ENCODE data around the gene CCDC88A. TPM values are rescaled to one million over a fixed set of nuclear protein-coding genes. Genes with fewer than 3 reads are reported as not detected.
"Not testable (repeated sequence)": the region's sequence is repeated elsewhere in the genome, so short reads cannot be mapped to it uniquely, and the experiment has no call there.

The CCDC88A gene
- total RNA-seq: 53.1 and 99.4 TPM in 2 replicates
- 8.9 TPM for polyA plus RNA-seq (2012)

DNA sequence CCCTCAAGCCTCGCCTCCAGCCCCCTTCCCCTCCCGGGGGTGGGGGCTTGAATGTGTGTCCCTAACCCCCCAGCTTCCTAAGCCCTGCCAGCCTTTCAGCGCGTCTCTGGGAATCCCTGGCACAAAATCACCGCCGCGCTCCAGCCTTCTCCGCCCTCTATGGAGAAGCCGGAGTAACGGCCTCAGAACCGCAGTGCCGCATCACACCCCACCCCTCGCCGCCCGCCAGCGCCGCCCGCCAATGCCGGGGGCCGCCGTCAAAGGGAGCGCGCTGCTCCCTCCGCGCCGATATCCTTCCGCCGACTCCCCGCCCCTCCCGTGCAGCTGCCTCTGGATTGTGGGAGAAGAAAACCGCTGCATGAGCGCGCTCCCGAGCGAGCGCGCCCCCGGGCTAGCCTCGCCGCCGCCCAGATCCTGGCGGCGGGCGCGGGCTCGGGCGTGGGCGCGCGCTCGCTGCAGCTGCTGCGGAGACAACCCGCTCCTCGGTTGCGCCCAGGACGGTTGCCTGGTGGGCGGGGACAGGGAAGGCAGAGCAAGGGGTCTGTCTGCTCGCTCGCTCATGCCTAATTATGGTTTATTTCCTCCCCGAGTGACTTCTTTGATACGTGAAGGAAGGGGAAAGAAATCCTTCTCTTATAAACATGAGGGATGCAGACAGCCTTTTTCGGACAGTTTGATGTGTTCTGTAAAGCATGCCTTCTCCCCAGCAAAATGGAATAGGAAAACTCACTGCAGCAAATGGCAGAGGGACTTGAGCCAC, at the start of gene CCDC88A:
Gene CCDC88A (minus strand): TSS at position 178 of the 760 bp plus-strand sequence. CDS start 777 bp downstream, outside the sequence.
- DNase-seq (ENCODE audit: low read depth): peak; percentile 98

DNA sequence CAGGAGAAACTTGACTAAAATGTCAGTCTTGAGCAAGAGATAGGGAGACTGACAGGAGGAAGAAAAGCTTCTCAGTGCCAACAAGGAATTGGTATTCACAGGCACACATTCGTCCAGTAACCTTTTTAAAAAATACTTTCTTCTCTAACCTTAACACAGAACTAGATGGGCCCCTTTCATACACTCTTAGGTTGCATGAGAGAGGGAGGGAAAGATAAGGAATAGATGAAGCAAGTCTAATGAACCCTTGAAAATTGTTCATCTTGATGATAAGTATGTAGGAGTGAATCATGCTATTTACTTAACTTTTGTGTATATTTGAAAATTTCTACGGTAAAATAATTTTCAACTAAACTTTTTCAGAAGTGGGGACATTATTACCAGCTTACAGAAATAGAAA, 42.0 kb upstream of the CCDC88A start:
- no peak for DNase-seq (ENCODE audit: low read depth)

- DNase-seq (ENCODE audit: low read depth): peak; percentile 12
These were observed 40.9 kb upstream of the CCDC88A start for GRCh38 chr2:55460562-55460961.

DNA sequence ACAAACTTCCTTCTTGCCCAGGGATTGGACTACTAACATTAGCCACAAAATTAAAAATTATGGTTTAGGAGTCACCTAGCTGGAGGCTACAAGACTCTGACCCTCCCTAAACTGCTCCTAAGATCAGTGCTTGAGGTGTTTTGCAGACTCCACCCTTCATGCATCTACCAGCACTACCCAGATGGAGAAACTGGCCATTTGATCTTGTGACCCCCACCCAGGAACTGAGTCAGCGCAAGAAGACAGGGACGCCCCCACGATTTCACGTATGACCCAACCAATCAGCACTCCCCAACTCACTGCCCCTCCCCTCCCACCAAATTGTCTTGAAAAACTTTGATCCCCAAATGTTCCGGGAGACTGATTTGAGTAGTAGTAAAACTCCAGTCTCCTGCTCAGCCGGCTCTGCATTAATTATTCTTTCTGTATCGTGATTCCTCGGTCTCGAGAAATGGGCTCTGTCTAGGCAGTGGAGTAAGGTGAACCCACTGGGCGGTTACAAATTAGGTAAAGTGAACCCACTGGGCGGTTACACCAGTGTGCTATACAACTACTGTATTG, 40.1 kb upstream of the CCDC88A start:
- no peak for DNase-seq (ENCODE audit: low read depth)

GRCh38 chr2:55459279-55459678, 39.6 kb upstream of the CCDC88A start:
- no peak for DNase-seq (ENCODE audit: low read depth)

DNA sequence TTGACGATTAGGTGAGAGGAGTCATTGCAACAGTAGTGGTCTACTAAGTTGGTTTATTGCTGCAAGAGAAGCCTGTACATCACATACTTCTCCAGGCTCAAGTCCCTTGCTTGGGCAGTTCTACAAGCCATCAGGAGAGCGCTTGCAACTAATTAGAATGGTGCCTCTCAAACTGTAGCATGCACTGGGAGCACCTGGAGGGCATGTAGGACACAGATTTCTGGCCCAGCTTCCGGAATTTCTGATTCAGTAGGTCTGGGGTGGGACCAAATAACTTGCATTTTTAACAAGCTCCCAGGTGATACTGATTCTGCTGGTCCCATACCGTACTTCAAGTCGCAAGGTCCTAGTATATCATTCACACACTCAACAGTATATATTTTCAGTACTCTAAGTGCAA, 34.5 kb upstream of the CCDC88A start:
- no peak for DNase-seq (ENCODE audit: low read depth)

DNA sequence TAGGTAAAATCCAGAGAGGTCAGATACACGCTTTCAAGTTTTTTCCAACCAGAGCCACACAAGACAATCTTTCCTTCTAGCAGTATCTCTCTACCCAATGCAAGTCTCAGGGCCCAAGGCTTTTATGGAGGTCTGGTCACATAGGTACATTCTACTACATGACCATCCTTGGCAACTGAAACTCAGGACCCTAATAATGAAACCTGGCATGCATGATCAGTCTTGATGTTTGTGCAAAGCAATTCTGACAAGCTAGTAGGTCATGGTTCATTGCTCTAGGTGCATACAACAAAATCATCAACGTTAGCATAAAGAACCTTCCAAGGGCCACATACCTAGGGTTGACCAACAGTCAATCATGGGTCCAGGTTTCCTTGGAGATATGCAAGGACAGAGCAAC, 33.2 kb upstream of the CCDC88A start:
- DNase-seq (ENCODE audit: low read depth): no peak

DNA sequence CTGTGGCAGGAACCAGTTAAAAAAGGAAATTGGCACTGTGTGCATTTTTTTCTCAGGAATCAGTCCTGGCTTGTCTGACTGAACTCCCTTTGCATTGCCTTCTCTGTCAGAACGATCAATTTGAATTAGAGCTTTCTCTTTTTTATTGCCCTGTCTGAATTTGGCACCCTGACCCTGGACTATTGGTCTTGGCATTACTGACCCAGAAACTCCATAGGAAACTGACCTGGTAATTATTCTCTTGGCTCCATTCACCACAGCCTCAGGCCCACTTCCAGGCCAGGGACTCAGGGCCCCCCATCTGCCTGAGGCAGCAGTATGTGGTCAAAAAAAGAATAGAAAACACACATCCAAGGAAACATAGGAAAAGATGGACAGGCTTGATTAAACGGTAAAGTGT, 32.0 kb upstream of the CCDC88A start:
- DNase-seq (ENCODE audit: low read depth): no peak

- not testable (repeated sequence) for DNase-seq (ENCODE audit: low read depth)
These were observed 30.4 kb upstream of the CCDC88A start for GRCh38 chr2:55450014-55450413.

DNA sequence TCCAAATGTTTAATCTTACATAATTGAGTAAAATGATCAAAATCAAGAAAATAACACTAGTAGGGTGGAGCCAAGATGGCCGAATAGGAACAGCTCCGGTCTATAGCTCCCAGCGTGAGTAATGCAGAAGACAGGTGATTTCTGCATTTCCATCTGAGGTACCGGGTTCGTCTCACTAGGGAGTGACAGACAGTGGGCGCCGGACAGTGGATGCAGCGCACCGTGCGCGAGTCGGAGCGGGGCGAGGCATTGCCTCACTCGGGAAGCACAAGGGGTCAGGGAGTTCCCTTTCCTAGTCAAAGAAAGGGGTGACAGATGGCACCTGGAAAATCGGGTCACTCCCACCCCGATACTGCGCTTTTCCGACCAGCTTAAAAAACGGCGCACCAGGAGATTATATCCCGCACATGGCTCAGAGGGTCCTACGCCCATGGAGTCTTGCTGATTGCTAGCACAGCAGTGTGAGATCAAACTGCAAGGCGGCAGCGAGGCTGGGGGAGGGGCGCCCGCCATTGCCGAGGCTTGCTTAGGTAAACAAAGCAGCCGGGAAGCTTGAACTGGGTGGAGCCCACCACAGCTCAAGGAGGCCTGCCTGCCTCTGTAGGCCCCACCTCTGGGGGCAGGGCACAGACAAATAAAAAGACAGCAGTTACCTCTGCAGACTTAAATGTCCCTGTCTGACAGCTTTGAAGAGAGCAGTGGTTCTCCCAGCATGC, 22.5 kb upstream of the CCDC88A start:
- not testable (repeated sequence) for DNase-seq (ENCODE audit: low read depth)

DNA sequence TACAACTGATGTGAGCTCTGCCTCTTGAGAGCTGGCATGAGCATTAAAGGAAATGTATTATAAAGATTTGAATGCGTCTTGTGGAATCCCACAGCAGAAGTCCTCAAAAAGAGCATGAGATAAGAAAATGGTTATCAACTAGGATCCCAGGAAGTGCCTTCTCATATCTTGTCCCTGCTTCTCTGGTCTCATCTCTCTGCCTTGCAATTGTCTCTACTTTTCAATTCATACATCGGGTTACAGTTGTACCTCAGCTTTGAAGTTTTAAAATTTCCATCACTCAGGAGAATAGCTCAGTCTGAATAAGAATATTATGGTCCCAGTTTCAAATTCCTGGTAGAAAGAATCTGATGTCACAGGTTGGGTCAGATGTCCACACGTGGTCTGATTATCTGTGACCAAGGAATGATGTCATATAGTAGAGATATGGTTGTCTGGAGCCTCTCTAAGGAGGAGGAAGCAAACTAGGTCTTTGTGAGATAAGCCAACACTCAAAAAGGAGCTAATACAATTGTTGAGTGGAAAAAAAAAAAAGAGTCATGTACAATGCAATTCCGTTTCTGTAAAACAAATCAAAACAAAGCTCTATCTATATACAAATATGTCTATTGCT, 21.7 kb upstream of the CCDC88A start:
- no peak for DNase-seq (ENCODE audit: low read depth)

DNA sequence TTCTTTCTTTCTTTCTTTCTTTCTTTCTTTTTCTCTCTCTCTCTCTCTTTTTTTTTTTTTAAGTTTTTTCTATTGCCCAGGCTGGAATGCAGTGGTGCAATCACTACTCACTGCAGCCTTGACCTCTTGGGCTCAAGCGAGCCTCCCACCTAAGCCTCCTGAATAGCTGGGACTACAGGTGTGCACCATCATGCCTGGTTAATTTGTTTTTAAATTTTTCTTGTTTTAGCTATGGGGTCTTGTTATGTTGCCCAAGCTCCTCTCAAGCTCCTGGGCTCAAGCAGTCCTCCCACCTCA, 19.4 kb upstream of the CCDC88A start:
- DNase-seq (ENCODE audit: low read depth): no peak

DNA sequence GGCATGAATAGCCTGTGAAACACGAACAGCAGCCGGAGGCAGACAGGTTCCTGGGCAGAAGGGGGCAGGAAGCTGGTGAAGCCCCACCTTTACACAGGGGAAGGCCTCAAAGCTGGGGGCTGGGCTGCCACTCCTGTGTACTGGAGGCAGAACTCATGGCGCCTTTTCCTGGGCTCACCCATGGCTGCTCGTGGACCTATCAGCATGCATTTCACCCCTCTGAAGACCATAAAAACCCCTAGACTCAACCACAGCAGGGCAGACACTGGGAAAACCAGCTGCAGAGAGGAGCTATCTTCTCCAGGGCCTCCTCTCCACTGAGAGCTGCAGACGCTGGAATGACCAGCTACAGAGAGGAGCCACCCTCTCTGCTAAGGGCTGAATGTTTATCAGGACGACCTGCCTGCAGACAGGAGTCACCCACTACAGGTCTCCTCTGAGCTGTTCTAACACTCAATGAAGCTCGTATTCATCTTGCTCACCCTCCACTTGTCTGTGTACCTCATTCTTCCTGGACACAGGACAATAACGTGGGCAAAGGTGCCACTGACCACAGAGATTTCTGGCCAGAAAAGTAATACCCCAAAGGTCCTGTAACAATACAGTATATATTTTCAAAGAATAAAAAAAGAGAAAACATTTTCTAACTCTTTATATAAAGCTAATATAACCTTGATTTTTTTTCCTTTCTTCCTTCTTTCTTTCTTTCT, 18.9 kb upstream of the CCDC88A start:
- DNase-seq (ENCODE audit: low read depth): no peak

DNA sequence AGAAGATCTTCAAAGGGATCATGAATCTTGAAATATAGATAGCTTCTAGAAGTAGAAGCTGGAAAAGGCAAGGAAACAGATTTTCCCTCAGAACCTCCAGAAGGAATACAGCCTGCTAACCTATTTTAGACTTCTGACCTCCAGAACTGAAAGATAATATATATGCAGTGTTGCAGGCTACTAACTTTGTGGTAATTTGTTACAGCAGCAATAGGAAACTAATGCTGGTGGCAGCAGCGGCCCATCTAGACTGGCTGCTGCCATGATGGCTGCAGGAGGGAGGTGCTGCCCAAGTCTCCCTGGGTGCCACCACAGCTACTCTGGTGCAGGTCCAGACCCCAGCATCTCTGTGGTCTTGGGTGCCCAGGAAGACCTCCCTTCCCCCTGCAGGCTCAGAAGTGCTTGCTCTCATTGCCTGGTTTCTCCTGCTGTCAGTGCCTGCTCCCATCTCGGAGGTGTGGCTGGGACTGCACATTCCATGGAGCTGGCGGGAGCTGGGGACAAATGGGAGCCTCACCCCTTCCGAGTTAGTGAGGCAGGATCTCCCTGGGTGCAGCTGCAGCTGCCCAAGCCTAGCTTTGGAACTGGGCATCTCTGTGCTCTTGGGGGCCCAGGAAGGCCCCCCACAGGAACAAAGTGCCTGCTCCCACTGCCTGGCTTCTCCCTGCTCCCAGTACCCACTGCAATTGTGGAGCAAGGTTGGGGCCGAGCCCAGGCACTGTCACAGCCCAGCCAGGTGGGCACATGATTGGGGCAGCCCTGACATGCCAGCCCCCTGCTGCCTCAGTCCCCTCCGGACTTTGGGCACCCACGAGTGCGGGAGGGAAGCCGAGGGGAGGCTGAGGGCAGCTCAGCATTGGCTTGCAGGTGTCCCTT, 18.1 kb upstream of the CCDC88A start:
- no peak for DNase-seq (ENCODE audit: low read depth)

GRCh38 chr2:55431982-55432627, 12.4 kb upstream of the CCDC88A start:
- peak; percentile 35 for DNase-seq (ENCODE audit: low read depth)

GRCh38 chr2:55430211-55430975, 10.7 kb upstream of the CCDC88A start:
- no peak for DNase-seq (ENCODE audit: low read depth)

GRCh38 chr2:55428258-55428657, 8.6 kb upstream of the CCDC88A start:
- DNase-seq (ENCODE audit: low read depth): no peak

- no peak for DNase-seq (ENCODE audit: low read depth)
These were observed 5.8 kb upstream of the CCDC88A start for GRCh38 chr2:55425431-55425831.

Measured in myocyte (in vitro differentiated cells).